Measurements from ENCODE around the gene CCP110. TPM values are rescaled to one million over a fixed set of nuclear protein-coding genes. Genes with fewer than 3 reads are reported as not detected.

The CCP110 gene, protein sequence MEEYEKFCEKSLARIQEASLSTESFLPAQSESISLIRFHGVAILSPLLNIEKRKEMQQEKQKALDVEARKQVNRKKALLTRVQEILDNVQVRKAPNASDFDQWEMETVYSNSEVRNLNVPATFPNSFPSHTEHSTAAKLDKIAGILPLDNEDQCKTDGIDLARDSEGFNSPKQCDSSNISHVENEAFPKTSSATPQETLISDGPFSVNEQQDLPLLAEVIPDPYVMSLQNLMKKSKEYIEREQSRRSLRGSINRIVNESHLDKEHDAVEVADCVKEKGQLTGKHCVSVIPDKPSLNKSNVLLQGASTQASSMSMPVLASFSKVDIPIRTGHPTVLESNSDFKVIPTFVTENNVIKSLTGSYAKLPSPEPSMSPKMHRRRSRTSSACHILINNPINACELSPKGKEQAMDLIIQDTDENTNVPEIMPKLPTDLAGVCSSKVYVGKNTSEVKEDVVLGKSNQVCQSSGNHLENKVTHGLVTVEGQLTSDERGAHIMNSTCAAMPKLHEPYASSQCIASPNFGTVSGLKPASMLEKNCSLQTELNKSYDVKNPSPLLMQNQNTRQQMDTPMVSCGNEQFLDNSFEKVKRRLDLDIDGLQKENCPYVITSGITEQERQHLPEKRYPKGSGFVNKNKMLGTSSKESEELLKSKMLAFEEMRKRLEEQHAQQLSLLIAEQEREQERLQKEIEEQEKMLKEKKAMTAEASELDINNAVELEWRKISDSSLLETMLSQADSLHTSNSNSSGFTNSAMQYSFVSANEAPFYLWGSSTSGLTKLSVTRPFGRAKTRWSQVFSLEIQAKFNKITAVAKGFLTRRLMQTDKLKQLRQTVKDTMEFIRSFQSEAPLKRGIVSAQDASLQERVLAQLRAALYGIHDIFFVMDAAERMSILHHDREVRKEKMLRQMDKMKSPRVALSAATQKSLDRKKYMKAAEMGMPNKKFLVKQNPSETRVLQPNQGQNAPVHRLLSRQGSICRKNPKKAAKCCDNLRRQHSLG
- 11.8 and 17.1 TPM in 2 replicates for total RNA-seq

DNA sequence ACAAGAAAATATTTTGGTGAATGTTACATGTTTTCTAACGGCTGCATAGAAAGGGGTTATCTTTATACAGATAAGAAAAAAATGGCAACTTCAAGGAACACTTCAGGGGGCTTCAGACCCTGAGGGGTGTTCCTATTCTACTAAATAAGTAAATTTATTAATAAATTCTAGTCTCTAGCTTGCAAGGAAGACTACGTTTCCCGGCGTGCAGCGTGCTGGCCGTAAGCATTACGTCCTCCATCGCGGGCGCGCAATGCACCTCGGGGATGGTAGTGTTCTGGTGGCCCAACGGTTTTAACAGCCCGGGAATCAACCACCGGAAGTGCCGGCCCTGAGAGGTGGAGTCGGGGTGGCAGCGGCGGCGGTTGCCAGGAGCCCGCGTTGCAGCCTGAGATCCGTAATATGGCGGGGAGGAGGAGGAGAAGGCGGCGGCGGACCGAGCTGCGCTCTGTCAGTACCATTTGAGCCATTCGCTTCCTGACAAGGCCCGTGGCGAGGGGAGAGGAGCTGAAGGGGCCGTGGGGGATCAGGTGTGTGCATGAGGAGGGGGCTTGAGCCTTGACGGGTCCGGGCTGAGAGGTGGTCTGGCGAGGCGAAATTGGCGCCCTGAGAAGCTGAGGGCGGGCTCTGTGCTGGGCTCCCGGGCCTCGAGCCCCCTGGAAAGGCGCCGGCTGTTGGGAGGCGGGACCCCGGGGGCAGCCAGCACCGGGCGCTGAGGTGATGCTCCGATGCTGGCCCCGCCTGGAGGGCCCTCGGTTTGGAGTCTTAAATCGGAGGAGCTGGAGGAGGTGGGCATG is at the start of gene CCP110:
Gene CCP110, plus strand, starts transcription at position 384 of the 797 bp plus-strand sequence. CDS start 3,940 bp downstream, outside the sequence.

DNA sequence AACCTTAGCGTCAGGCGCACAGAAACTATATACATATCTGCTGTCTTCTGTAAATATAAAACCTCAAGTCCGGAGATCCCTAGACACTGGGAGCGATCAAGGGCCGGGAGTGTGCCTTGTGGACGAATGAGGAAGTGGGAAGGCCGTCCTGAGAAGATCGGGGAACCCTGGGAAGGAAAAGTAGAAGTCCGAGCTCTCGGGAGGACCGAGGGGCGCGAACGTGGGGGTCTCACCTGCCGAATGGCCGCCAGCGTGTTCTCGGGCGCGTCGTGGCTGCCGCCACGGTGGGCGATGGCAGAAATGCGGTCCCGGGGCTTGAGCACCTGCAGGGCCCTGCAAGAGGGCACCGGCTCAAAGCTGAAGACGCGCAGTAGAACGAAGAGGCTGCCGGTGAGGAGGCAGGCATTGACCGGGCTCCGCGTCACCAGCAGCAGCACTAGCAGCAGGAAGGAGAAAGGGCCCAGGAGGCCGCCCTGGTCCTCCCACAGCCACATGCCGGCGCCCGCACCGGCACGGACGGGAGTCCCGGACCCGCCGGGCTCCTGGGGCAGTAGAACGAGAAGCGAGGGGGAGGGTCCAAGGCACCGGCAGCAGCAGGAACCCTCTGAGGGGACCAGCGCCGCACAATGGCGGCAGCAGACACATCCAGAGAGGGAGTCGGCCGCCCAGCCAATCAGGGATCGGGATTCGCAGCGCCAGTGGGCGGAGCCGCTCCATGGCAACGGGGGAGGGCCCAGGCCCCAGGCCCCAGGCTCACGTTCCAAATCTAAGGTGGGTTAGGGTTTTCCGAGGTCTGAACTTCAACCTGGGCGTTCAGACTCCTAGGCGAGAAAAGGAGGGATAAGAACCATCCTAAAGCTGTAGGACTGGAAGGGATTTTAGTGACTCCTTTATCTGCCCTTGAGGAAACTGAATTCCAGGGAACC is 2.0 kb upstream of the CCP110 start, which contains the start of gene GDE1:
Gene GDE1, minus strand, starts transcription at position 628 of the 926 bp plus-strand sequence. Its CDS starts 134 bp downstream, at position 494.

DNA sequence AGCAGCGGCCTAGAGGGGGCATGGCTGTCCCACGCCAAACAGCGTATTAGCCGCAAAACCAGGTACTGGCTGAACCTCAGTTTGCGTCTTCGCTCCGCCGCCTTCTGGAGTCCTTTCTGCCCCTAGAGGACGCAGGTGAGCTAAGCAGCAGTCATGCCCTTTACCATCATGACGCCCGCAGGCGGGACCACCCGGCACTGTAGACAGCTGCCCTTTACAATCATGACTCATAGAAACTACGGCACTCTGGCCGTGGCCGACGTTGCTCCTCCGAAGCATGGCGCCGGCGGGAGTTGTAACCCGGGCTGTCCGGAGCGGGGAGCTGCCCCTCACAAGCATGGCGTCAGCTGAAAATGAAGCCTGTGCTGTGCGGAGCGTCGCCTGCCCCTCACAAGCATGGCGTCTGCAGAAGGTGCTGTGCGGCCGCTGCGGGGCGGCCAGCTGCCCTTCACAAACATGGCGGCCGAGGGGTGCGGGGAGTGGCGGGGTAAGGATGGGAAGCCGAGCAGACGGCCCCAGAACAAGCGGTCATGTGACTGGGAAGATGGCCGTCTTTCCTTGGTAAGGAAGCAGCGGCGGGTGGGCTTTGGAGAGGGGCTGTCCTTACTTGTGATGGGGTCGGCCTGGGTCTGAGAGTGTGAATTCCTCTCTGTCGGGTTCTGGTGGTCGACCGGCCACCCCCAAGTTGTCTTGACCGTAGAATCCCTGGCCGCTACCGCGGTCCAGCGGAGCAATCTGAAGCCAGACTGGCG is 31.6 kb downstream of the CCP110 start, which contains the start of gene VPS35L:
Gene VPS35L, plus strand, starts transcription at position 518 of the 752 bp plus-strand sequence. Its CDS starts 27 bp downstream, at position 545.

Other genes with a start within 250 kb of the CCP110 start
- gene CLEC19A, start 238.2 kb upstream of the CCP110 start, total RNA-seq, result under 0.01 TPM in 1 of 2 replicates, not detected in the other
- not detected in 2 replicates for gene TMC5, start 106.1 kb upstream of the CCP110 start, total RNA-seq
- gene GDE1, start 1.8 kb upstream of the CCP110 start, total RNA-seq, result 46.8 and 48.1 TPM in 2 replicates
- 24.8 and 26.1 TPM in 2 replicates for gene VPS35L, start 31.8 kb downstream of the CCP110 start, total RNA-seq
- gene KNOP1, start 194.3 kb downstream of the CCP110 start, total RNA-seq, result 10.1 and 17.3 TPM in 2 replicates
- 4.0 and 9.6 TPM in 2 replicates for gene IQCK, start 194.3 kb downstream of the CCP110 start, total RNA-seq

Measured in regular cardiac myocyte (primary cell).